ENCODE results near the gene KCNJ18. TPM values are rescaled to one million over a fixed set of nuclear protein-coding genes. Genes with fewer than 3 reads are reported as not detected.
"Not testable (repeated sequence)": the region's sequence is repeated elsewhere in the genome, so short reads cannot be mapped to it uniquely, and the experiment has no call there.

The KCNJ18 gene
- total RNA-seq, 2 donors from 2014 or later = not detected

DNA sequence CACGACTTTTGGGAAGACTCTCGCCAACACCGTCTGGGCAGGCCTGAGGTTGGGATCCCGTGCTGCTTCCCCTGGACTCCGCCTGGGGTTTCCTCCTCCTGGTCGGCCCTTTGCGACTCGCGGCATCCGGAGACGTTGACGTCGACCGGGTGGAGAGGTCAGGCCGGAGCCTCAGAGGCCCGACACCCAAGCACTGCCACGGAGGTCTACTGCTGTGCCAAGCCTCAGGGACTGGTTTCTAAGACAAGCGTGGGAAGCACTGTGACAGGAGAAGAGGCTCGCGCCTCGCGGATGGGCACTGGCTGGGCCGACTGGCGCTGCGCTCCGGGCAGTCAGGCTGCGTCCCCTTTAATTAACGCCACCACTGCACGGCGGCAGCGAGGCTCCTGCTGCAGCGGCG, 7.9 kb upstream of the KCNJ18 start:
- not testable (repeated sequence) for H3K9me3 Mint-ChIP-seq; H3K27me3 Mint-ChIP-seq (ENCODE audit: low read depth); H3K27ac Mint-ChIP-seq; H3K4me1 Mint-ChIP-seq (ENCODE audit: low read depth); H3K36me3 Mint-ChIP-seq (ENCODE audit: insufficient read depth in 2 of 2); DNase-seq; ATAC-seq (replicated peaks in 1 of 2); H3K4me3 Mint-ChIP-seq

DNA sequence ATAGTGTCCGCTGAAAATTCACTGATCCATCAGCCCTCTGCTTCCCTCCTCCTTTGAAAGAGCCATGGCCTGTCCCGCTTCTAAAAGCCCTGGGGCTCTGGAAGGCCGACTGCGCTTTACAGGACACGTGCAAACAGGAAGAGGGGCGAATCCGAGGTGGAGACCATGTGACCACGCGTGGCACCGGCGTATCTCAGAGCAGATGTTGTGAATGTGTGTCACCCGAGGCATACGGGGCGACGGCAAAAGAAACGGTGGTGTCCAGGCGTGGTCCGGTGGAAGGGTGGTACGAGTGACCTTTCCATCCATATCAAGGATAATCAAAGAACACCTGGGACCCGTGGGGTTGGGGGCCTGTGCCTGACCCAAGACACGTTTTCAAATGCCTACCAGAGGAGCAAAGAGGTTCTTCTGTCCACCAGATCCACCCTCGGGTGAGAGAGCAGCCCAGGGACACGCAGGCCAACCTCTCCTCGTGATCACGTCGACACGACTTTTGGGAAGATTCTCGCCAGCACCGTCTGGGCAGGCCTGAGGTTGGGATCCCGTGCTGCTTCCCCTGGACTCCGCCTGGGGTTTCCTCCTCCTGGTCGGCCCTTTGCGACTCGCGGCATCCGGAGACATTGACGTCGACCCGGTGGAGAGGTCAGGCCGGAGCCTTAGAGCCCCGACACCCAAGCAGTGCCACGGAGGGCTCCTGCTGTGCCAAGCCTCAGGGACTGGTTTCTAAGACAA, 7.1 kb upstream of the KCNJ18 start:
- H3K4me3 Mint-ChIP-seq; ATAC-seq (replicated peaks in 1 of 2); DNase-seq; H3K4me1 Mint-ChIP-seq (ENCODE audit: low read depth); H3K36me3 Mint-ChIP-seq (ENCODE audit: insufficient read depth in 2 of 2); H3K27ac Mint-ChIP-seq; H3K9me3 Mint-ChIP-seq; H3K27me3 Mint-ChIP-seq (ENCODE audit: low read depth): not testable (repeated sequence)

DNA sequence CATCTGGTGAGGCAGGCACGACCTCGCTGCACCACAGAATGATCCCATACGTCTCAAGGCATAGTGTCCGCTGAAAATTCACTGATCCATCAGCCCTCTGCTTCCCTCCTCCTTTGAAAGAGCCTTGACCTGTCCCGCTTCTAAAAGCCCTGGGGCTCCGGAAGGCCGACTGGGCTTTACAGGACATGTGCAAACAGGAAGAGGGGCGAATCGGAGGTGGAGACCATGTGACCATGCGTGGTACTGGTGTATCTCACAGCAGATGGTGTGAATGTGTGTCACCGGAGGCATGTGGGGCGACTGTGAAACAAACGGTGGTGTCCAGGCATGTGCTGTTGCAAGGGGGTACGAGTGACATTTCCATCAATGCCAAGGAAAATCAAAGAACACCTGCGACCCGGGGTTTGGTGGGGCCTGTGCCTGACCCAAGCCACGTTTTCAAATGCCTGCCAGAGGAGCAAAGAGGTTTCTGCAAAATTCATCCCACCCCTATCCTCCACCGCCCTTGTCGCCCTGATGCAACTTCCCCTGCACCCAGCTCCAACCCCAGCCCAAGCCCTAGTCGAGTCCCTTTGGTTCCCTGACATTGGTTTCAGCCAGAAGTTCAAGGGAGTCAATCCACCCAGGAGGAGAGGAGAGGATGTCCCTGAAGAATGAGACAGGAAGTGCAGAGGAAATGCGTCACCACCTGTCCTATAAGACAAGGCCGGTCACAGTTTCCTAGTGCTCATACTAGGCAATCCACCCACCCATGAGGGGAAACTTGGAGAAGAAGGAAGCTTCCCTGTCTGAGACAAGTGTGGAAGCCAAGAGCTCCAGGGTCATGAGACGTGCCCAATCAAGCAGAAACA, 5.9 kb upstream of the KCNJ18 start:
- ATAC-seq (replicated peaks in 1 of 2) (no peak), DNase-seq (no peak)
- Mint-ChIP-seq H3K4me3 (no peak overlapping the region), H3K9me3 (no peaks in the 10 kb centered on the region), H3K27ac (no peak overlapping the region), H3K4me1 (ENCODE audit: low read depth) (no peaks in the 10 kb centered on the region), H3K27me3 (ENCODE audit: low read depth) (no peaks in the 10 kb centered on the region), H3K36me3 (ENCODE audit: insufficient read depth in 2 of 2) (no peaks in the 10 kb centered on the region)

DNA sequence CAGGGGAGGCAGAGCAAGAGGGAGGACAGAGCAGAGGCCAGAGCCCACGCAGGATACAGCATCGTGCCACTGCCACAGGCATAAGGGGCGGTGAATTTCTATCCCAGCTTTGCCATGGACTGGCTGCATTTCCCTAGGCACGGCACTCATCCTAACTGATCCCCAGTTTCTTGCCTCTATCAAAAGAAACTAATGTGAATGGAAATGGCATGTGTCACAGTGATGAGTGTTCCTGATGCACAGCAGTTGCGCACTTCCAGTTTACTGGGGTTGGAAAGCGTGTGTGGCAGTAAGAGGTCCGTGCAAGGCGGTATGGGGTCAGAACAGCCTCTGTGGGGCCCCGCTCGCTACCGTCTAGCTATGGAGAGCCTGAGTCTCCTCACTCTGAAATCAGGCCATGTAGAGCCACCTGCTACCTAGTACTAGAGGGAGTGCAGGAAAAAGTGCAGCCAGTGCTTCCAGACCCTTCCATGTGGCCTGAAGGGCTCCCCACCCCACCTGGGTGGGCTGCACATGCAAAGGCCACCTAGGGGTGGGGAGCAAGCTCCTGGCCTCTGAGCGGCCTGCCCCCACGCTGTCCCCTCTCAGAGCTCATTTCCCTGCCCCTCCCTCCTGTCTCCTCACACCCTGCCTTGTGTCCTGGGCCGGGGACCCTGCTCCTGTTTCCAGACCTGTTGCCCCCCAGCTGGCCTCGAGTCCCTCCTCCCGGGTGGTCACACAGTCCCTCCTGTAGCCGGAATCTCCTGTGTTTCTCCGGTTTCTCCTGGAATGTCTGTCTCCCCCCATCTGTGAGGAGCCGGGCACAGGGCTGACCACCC, 5.0 kb upstream of the KCNJ18 start:
- Mint-ChIP-seq H3K27ac (no peak overlapping the region), H3K27me3 (ENCODE audit: low read depth) (no peaks in the 10 kb centered on the region), H3K9me3 (no peaks in the 10 kb centered on the region), H3K4me1 (ENCODE audit: low read depth) (no peaks in the 10 kb centered on the region), H3K36me3 (ENCODE audit: insufficient read depth in 2 of 2) (no peaks in the 10 kb centered on the region), H3K4me3 (no peak overlapping the region)
- DNase-seq = no peak
- ATAC-seq (replicated peaks in 1 of 2) = no peak

DNA sequence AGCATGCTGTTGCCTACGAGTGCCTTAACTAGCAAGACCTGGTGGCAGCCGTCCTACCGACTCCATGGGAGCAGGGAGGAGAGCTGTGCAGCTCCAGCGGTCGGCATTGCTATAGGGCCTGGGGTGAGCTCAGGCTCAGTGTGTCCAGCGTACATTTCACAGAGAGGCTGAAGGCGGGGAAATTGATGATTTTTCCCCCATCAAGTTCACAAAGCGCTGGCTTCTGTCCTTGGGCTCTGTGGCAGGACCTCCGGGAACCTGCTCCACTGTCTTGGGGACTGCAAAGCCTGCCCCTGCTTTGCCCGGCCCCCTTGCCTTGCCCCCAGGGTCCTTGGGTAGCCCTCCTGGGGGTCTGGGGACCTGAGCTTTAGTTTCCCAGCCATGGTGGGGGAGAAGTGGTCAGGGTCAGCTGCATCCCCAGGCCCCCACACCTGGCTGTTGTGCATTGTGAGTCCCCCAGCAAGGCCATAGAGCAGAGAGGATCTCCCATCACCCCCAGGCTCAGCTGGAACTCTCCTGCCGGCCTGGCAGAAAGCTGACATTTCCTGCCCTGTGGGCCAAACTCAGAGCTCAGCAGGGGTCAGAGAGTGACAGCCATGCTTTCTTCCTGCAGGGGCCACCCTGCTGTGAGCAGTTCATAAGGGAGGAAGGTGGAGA, 3.9 kb upstream of the KCNJ18 start:
- H3K36me3 Mint-ChIP-seq (ENCODE audit: insufficient read depth in 2 of 2) = no peaks in the 10 kb centered on the region
- ATAC-seq (replicated peaks in 1 of 2) (no peak), DNase-seq (no peak)
- H3K4me1 Mint-ChIP-seq (ENCODE audit: low read depth) = no peaks in the 10 kb centered on the region
- H3K27ac Mint-ChIP-seq = no peak overlapping the region
- H3K9me3 Mint-ChIP-seq = no peaks in the 10 kb centered on the region
- H3K27me3 Mint-ChIP-seq (ENCODE audit: low read depth) = no peaks in the 10 kb centered on the region
- no peak overlapping the region for H3K4me3 Mint-ChIP-seq

- H3K4me1 Mint-ChIP-seq (ENCODE audit: low read depth) = no peaks in the 10 kb centered on the region
Measured at GRCh38 chr17:21689604-21690003, 2.7 kb upstream of the KCNJ18 start.

DNA sequence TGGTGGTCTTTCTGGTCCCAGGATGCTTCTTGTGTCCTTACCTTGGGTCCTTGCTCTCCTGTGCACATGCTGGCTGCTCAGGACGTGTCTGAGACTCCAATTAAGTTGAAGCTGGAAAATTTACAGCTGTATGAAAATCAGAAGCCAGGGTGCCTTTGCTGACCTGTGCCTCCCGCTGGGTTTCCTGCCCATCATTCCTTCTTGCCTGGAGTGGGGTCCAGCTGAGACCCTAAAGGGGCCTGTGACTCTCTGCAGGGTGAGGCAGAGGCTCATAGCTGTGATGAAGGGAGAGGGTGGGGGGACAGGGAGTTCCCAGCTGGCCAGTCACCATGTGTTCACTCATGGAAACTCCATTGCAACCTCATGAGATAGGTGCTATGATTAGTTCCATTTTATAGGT, 1.5 kb upstream of the KCNJ18 start:
- H3K27me3 Mint-ChIP-seq (ENCODE audit: low read depth); H3K4me1 Mint-ChIP-seq (ENCODE audit: low read depth); H3K9me3 Mint-ChIP-seq; H3K27ac Mint-ChIP-seq; H3K4me3 Mint-ChIP-seq; DNase-seq; H3K36me3 Mint-ChIP-seq (ENCODE audit: insufficient read depth in 2 of 2); ATAC-seq (replicated peaks in 1 of 2): not testable (repeated sequence)

More at GRCh38 chr17:21689604-21690003, 2.7 kb upstream of the KCNJ18 start:
- ATAC-seq (replicated peaks in 1 of 2) = no peak
- Mint-ChIP-seq H3K4me3 (no peak overlapping the region), H3K9me3 (no peaks in the 10 kb centered on the region), H3K36me3 (ENCODE audit: insufficient read depth in 2 of 2) (no peaks in the 10 kb centered on the region), H3K27ac (no peak overlapping the region), H3K27me3 (ENCODE audit: low read depth) (no peaks in the 10 kb centered on the region)
- DNase-seq = no peak

- not testable (repeated sequence) for ATAC-seq (replicated peaks in 1 of 2); H3K36me3 Mint-ChIP-seq (ENCODE audit: insufficient read depth in 2 of 2); H3K9me3 Mint-ChIP-seq; H3K4me1 Mint-ChIP-seq (ENCODE audit: low read depth); H3K27me3 Mint-ChIP-seq (ENCODE audit: low read depth); H3K27ac Mint-ChIP-seq; H3K4me3 Mint-ChIP-seq; DNase-seq
Measured at GRCh38 chr17:21691481-21691880, 842 bp upstream of the KCNJ18 start.

DNA sequence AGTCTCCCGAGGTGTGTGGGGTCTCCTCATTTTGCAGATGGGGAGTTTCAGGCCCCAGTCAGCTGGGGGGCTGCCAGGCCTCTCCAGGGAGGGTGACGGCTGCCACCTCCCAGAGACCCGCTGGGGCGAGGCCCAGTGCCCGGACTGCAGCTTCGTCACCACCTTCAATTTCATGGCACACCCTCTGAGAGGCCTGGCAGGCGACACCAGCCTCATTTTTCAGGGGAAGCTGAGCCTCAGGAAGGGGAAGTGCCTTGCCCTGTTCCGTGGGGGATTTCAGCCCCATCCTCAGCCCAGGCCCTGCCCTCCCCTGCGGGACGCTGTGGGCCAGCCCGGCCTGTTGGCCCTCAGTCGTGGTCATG, 362 bp downstream of the KCNJ18 start:
- DNase-seq; H3K27me3 Mint-ChIP-seq (ENCODE audit: low read depth); H3K4me1 Mint-ChIP-seq (ENCODE audit: low read depth); H3K9me3 Mint-ChIP-seq; H3K27ac Mint-ChIP-seq; H3K36me3 Mint-ChIP-seq (ENCODE audit: insufficient read depth in 2 of 2); H3K4me3 Mint-ChIP-seq; ATAC-seq (replicated peaks in 1 of 2): not testable (repeated sequence)

GRCh38 chr17:21693391-21693796, 1.1 kb downstream of the KCNJ18 start:
- H3K27ac Mint-ChIP-seq; H3K4me3 Mint-ChIP-seq; H3K27me3 Mint-ChIP-seq (ENCODE audit: low read depth); DNase-seq; H3K4me1 Mint-ChIP-seq (ENCODE audit: low read depth); H3K9me3 Mint-ChIP-seq; H3K36me3 Mint-ChIP-seq (ENCODE audit: insufficient read depth in 2 of 2); ATAC-seq (replicated peaks in 1 of 2): not testable (repeated sequence)

DNA sequence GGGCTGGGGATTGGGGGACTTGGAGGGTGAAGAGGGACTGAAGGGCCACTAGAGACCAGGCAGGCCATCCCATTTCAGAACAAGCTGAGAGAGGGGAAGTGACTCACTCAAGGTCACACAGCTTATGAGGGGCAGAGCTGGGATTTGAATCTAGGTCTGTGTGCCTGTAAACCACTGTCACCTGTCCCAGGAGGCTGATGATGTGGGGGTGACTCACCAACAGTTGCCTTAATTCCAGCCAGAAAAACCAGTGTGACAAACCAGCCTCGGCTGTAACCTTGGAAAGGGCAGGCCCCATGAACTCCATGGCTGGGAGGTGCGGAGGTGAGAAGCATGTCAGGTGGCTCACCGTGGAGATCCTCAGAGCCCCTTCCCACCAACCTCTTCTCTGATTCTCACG, 1.6 kb downstream of the KCNJ18 start:
- H3K4me3 Mint-ChIP-seq; H3K36me3 Mint-ChIP-seq (ENCODE audit: insufficient read depth in 2 of 2); H3K4me1 Mint-ChIP-seq (ENCODE audit: low read depth); H3K27ac Mint-ChIP-seq; ATAC-seq (replicated peaks in 1 of 2); DNase-seq; H3K27me3 Mint-ChIP-seq (ENCODE audit: low read depth); H3K9me3 Mint-ChIP-seq: not testable (repeated sequence)

- not testable (repeated sequence) for H3K27me3 Mint-ChIP-seq (ENCODE audit: low read depth); H3K4me1 Mint-ChIP-seq (ENCODE audit: low read depth); ATAC-seq (replicated peaks in 1 of 2); H3K9me3 Mint-ChIP-seq; H3K36me3 Mint-ChIP-seq (ENCODE audit: insufficient read depth in 2 of 2); H3K4me3 Mint-ChIP-seq; DNase-seq; H3K27ac Mint-ChIP-seq
Measured at GRCh38 chr17:21696227-21696626, 3.9 kb downstream of the KCNJ18 start.
